GM12878 (cell line): ENCODE data around the gene CYP1A2. TPM values are rescaled to one million over a fixed set of nuclear protein-coding genes. Genes with fewer than 3 reads are reported as not detected.

Experiments used
- ATAC-seq: fragments of 200-7000 bp; cut with Tn5 transposase; 3 replicates; pipeline ENCODE4 v1.9.1; 2020; ENCODE audit warnings: mild to moderate bottlenecking, moderate library complexity
- BruUV-seq: library from RNA; stranded (reverse); fragments of 400-500 nt; replicated peaks from 2 replicates; lab custom pipeline; 2021; lab: Mats Ljungman, UMichigan
- CTCF ChIA-PET: fragments of 300-600 bp; sonication (Branson Sonifier 250); formaldehyde crosslinking; extraction: SDS; loops from one replicate; lab custom pipeline; 2021; ENCODE audit warnings: inconsistent platforms; lab: Yijun Ruan, JAX
- POLR2A ChIA-PET: fragments of 350-600 bp; formaldehyde crosslinking; extraction: SDS; loops from one replicate; lab custom pipeline; 2021; ENCODE audit warnings: inconsistent platforms; lab: Charles Lee
- RAD21 ChIA-PET: fragments of 300-600 bp; sonication (Branson Sonifier 250); formaldehyde crosslinking; loops from one replicate; lab custom pipeline; 2023; ENCODE audit warnings: antibody characterized with exemption; ENCODE audit not compliant: unreplicated experiment; lab: Charles Lee
- SMC1A ChIA-PET: fragments of 300-600 bp; sonication (Branson Sonifier 250); formaldehyde crosslinking; loops from one replicate; lab custom pipeline; 2023; ENCODE audit not compliant: unreplicated experiment, uncharacterized antibody; lab: Charles Lee
- DNase-seq: peaks from one replicate; pipeline ENCODE4 v3.0.0-alpha.2; 2011; ENCODE audit warnings: low read depth, low spot score
- FAIRE-seq: peaks from 3 replicates; lab custom pipeline; 2011; peaks lifted over from hg19 to GRCh38; lab: Jason Lieb, UNC
- H2AFZ ChIP-seq: 2 replicates; pipeline ENCODE4 v1.6.0; 2011; ENCODE audit warnings: low read depth, low read length, control low read depth; ENCODE audit not compliant: control insufficient read depth
- H3K27ac ChIP-seq: 2 replicates; pipeline ENCODE4 v1.5.1; 2011; ENCODE audit warnings: control low read depth; ENCODE audit not compliant: control insufficient read depth, insufficient read depth
- H3K27me3 ChIP-seq, 2 experiments: replicated peaks in 1 of 2; 2 replicates each; pipeline versions ENCODE4 v1.6.0 to v1.6.1; 2011; ENCODE audit warnings: low read length in 1 of 2; ENCODE audit not compliant: control insufficient read depth in 2 of 2, insufficient read depth in 2 of 2
- H3K36me3 ChIP-seq, 2 experiments: 2 replicates each; pipeline ENCODE4 v1.5.1; 2011; ENCODE audit warnings: low read length in 1 of 2; ENCODE audit not compliant: control insufficient read depth in 2 of 2, insufficient read depth in 2 of 2
- H3K4me1 ChIP-seq: 2 replicates; pipeline ENCODE4 v1.6.1; 2011; ENCODE audit warnings: mild to moderate bottlenecking, low read length, moderate library complexity, mixed read lengths; ENCODE audit not compliant: control insufficient read depth, insufficient read depth
- H3K4me2 ChIP-seq: 2 replicates; pipeline ENCODE4 v1.6.0; 2011; ENCODE audit warnings: control low read depth; ENCODE audit not compliant: control insufficient read depth, insufficient read depth
- H3K4me3 ChIP-seq: fragments of 200-600 bp; sonication (generic); 2 replicates; pipeline ENCODE4 v1.5.1; 2016
- H3K79me2 ChIP-seq: 2 replicates; pipeline ENCODE4 v1.6.0; 2011; ENCODE audit warnings: low read length; ENCODE audit not compliant: control insufficient read depth, insufficient read depth
- H3K9ac ChIP-seq: 2 replicates; pipeline ENCODE4 v1.8.0; 2011; ENCODE audit warnings: low read length, control low read depth, mixed read lengths; ENCODE audit not compliant: control insufficient read depth, insufficient read depth
- H3K9me3 ChIP-seq: replicated peaks from 3 replicates; pipeline ENCODE4 v1.5.1; 2011; ENCODE audit warnings: mild to moderate bottlenecking, low read length; ENCODE audit not compliant: control insufficient read depth, insufficient read depth
- H4K20me1 ChIP-seq: 2 replicates; pipeline ENCODE4 v1.6.0; 2011; ENCODE audit not compliant: control insufficient read depth, insufficient read depth
- CBX3 ChIP-seq: fragments of 200-600 bp; sonication (generic); IDR thresholded peaks from 2 replicates; pipeline ENCODE4 v1.6.1; 2016; ENCODE audit warnings: low read depth, borderline replicate concordance
- GATAD2B ChIP-seq: fragments of 450-650 bp; conservative IDR thresholded peaks from 2 replicates; pipeline ENCODE4 v1.6.1; 2017; ENCODE audit warnings: low read depth, mild to moderate bottlenecking, moderate library complexity
- JUND ChIP-seq: IDR thresholded peaks from 2 replicates; pipeline ENCODE4 v1.6.1; 2012; ENCODE audit warnings: low read depth, mild to moderate bottlenecking, low read length, improper control_type of control experiment, moderate library complexity
- ZNF622 ChIP-seq: fragments of 450-650 bp; IDR thresholded peaks from 2 replicates; pipeline ENCODE4 v1.6.1; 2017; ENCODE audit warnings: mild to moderate bottlenecking, inconsistent platforms
- ZSCAN29 ChIP-seq: fragments of 450-650 bp; IDR thresholded peaks from 2 replicates; pipeline ENCODE4 v1.6.1; 2017; ENCODE audit warnings: mild to moderate bottlenecking, moderate library complexity
- WGBS: methylation state at CpG from one replicate; pipeline ENCODE4 v1.1.6; 2016; ENCODE audit warnings: low lambda C conversion rate; ENCODE audit not compliant: insufficient replicate concordance, insufficient coverage; ENCODE audit errors: missing lambda C conversion rate; 5-methylcytosine and 5-hydroxymethylcytosine counted together
- in situ Hi-C: fragments of 300-500 bp; cut with MboI; formaldehyde crosslinking; loops from 9 replicates; pipeline ENCODE4 v1.14.3; 2018; ENCODE audit warnings: mixed read lengths
- intact Hi-C: fragments of 100-400 bp; cut with micrococcal nuclease; formaldehyde crosslinking; loops from one replicate; pipeline ENCODE4 v1.14.2; 2022; ENCODE audit not compliant: unreplicated experiment
- polyA plus RNA-seq, 11 experiments: library from polyadenylated mRNA; depleted of rRNA in 4 of 11; unstranded in 6 of 11; stranded (reverse) in 5 of 11; fragments of >200 nt; fragmentation: Nextera tagmentation in 4 of 11; fragmentation: Illumina TruSeq in 1 of 11; extraction: Ambion mirVana in 4 of 11; extraction: Trizol in 1 of 11; gene quantifications; 1 replicate in 1 of 11; 2 replicates in 10 of 11; pipeline versions ENCODE4 v1.2.1 to v1.2.3, GENCODE V29; 2011 to 2016; ENCODE audit warnings: inconsistent platforms in 2 of 11, missing spikeins in 2 of 11, low read depth in 1 of 11
- total RNA-seq, 4 experiments: library from RNA; depleted of rRNA in 3 of 4; stranded (reverse); fragments of >200 nt in 3 of 4; fragmentation: Illumina TruSeq in 1 of 4; extraction: Trizol in 1 of 4; gene quantifications; 2 replicates each; pipeline versions ENCODE4 v1.2.1 to v1.2.3, GENCODE V29; 2013 to 2021
- TF ChIP-seq, protein P1 (sequence below): fragments of 150-350 bp; IDR thresholded peaks from 2 replicates; pipeline ENCODE4 v1.6.1; 2016; ENCODE audit warnings: low read depth, low read length
- TF ChIP-seq, protein P2 (sequence below): fragments of 450-650 bp; IDR thresholded peaks from 2 replicates; pipeline ENCODE4 v1.6.1; 2017; ENCODE audit warnings: mild to moderate bottlenecking, moderate library complexity

Gene CYP1A2
- total and polyA plus RNA-seq, 10 of the 15 experiments (the other 5 are each of a cell fraction or from before 2014, with no cell fraction given): 0.03 to 0.09 (median 0.05) TPM; not detected in 7

DNA sequence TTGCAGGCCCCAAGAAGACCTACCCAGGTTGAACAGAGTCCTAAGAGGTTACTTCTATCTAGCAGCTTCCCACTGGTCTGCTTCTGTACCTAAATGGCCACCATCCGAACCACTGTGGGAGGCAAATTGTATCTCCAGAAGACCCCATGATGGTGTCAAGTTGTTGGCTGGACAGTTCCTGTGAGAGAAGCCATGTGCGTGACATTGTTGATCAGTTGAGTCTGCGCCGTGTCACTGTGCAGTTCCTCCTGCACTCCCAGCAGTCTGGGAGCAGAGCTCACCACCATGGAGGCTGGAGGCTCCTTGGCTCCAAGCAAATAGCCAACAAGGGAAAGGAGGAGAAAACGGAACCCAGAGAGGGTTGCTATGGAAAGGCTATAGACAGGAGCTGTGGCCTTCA, 15.8 kb upstream of the CYP1A2 start:
- CTCF ChIA-PET: interaction anchor here (0.9 kb wide), 1 partner anchor 35 kb away, joined by 3 read pairs; no protein-coding TSS in a partner anchor
- SMC1A ChIA-PET: no interaction called here
- no peak overlapping the region for H2AFZ ChIP-seq
- H3K27ac ChIP-seq: no peak overlapping the region
- RAD21 ChIA-PET: interaction anchor here (0.7 kb wide), 1 partner anchor 20 kb away, joined by 3 read pairs; no protein-coding TSS in a partner anchor
- H3K36me3 ChIP-seq: no peaks in the 10 kb centered on the region
- intact Hi-C loops: no loop called here
- no TSS peak for BruUV-seq
- H3K4me1 ChIP-seq: no peaks in the 10 kb centered on the region
- TF ChIP-seq CBX3 (no peak), ZSCAN29 (no peak), GATAD2B (no peak), JUND (no peak), ZNF622 (no peak)
- TF ChIP-seq, protein P1, sequence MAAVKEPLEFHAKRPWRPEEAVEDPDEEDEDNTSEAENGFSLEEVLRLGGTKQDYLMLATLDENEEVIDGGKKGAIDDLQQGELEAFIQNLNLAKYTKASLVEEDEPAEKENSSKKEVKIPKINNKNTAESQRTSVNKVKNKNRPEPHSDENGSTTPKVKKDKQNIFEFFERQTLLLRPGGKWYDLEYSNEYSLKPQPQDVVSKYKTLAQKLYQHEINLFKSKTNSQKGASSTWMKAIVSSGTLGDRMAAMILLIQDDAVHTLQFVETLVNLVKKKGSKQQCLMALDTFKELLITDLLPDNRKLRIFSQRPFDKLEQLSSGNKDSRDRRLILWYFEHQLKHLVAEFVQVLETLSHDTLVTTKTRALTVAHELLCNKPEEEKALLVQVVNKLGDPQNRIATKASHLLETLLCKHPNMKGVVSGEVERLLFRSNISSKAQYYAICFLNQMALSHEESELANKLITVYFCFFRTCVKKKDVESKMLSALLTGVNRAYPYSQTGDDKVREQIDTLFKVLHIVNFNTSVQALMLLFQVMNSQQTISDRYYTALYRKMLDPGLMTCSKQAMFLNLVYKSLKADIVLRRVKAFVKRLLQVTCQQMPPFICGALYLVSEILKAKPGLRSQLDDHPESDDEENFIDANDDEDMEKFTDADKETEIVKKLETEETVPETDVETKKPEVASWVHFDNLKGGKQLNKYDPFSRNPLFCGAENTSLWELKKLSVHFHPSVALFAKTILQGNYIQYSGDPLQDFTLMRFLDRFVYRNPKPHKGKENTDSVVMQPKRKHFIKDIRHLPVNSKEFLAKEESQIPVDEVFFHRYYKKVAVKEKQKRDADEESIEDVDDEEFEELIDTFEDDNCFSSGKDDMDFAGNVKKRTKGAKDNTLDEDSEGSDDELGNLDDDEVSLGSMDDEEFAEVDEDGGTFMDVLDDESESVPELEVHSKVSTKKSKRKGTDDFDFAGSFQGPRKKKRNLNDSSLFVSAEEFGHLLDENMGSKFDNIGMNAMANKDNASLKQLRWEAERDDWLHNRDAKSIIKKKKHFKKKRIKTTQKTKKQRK: no peak
- TF ChIP-seq, protein P2, sequence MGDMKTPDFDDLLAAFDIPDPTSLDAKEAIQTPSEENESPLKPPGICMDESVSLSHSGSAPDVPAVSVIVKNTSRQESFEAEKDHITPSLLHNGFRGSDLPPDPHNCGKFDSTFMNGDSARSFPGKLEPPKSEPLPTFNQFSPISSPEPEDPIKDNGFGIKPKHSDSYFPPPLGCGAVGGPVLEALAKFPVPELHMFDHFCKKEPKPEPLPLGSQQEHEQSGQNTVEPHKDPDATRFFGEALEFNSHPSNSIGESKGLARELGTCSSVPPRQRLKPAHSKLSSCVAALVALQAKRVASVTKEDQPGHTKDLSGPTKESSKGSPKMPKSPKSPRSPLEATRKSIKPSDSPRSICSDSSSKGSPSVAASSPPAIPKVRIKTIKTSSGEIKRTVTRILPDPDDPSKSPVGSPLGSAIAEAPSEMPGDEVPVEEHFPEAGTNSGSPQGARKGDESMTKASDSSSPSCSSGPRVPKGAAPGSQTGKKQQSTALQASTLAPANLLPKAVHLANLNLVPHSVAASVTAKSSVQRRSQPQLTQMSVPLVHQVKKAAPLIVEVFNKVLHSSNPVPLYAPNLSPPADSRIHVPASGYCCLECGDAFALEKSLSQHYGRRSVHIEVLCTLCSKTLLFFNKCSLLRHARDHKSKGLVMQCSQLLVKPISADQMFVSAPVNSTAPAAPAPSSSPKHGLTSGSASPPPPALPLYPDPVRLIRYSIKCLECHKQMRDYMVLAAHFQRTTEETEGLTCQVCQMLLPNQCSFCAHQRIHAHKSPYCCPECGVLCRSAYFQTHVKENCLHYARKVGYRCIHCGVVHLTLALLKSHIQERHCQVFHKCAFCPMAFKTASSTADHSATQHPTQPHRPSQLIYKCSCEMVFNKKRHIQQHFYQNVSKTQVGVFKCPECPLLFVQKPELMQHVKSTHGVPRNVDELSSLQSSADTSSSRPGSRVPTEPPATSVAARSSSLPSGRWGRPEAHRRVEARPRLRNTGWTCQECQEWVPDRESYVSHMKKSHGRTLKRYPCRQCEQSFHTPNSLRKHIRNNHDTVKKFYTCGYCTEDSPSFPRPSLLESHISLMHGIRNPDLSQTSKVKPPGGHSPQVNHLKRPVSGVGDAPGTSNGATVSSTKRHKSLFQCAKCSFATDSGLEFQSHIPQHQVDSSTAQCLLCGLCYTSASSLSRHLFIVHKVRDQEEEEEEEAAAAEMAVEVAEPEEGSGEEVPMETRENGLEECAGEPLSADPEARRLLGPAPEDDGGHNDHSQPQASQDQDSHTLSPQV: no peak
- FAIRE-seq (no peak), DNase-seq (no peak), ATAC-seq (no peak)
- H3K4me3 ChIP-seq: no peak overlapping the region
- POLR2A ChIA-PET: no interaction called here
- H3K9me3 ChIP-seq: no peaks in the 10 kb centered on the region; the same call in 2 of the 3 replicates
- in situ Hi-C loops: no loop called here
- no peak overlapping the region for H3K4me2 ChIP-seq
- H3K9ac ChIP-seq: no peak overlapping the region
- WGBS: 69% methylated on average over 5 of the region's 5 CpGs
- peaks cover 0 to 1% of the 10 kb centered on the region in 2 experiments; a peak in 1 of 4 replicates for H3K27me3 ChIP-seq
- H4K20me1 ChIP-seq: no peaks in the 10 kb centered on the region
- no peaks in the 10 kb centered on the region for H3K79me2 ChIP-seq
